Endothelial cell of umbilical vein (primary cell): Measurements from ENCODE around the gene PPP2R2D. TPM values are rescaled to one million over a fixed set of nuclear protein-coding genes. Genes with fewer than 3 reads are reported as not detected.

Source experiments
- BruUV-seq: library from RNA; stranded (reverse); fragments of 400-500 nt; replicated peaks from 2 replicates; lab custom pipeline; 2021; lab: Mats Ljungman, UMichigan
- CTCF ChIA-PET: fragments of 300-600, 350-600 bp; sonication (Branson Sonifier 250); formaldehyde crosslinking; loops from one replicate; lab custom pipeline; 2021; ENCODE audit warnings: antibody characterized with exemption, inconsistent platforms; lab: Charles Lee
- POLR2A ChIA-PET: fragments of 300-600, 350-600 bp; sonication (Branson Sonifier 250); formaldehyde crosslinking; loops from one replicate; lab custom pipeline; 2021; ENCODE audit warnings: antibody characterized with exemption, inconsistent platforms; lab: Charles Lee
- DNase-seq: peaks from one replicate; pipeline ENCODE4 v3.0.0-alpha.2; 2011; ENCODE audit warnings: low read depth, low spot score
- FAIRE-seq: peaks from 2 replicates; lab custom pipeline; 2011; peaks lifted over from hg19 to GRCh38; lab: Jason Lieb, UNC
- H2AFZ ChIP-seq: 2 replicates; pipeline ENCODE4 v1.6.0; 2012; ENCODE audit warnings: low read depth, low read length, control low read depth, inconsistent platforms
- H3K27ac ChIP-seq: 2 replicates; pipeline ENCODE4 v1.5.1; 2011; ENCODE audit warnings: low read depth, mild to moderate bottlenecking, control low read depth, low read length, moderate library complexity; ENCODE audit not compliant: insufficient read depth
- H3K27me3 ChIP-seq, 2 experiments: 2 replicates each; pipeline versions ENCODE4 v1.6.0 to v1.6.1; 2011; ENCODE audit warnings: low read length in 2 of 2, mixed read lengths in 1 of 2; ENCODE audit not compliant: control insufficient read depth in 2 of 2, insufficient read depth in 2 of 2
- H3K36me3 ChIP-seq, 2 experiments: 2 replicates in 1 of 2; 3 replicates in 1 of 2; pipeline ENCODE4 v1.5.1; 2011; ENCODE audit warnings: low read length in 2 of 2, mild to moderate bottlenecking in 1 of 2, moderate library complexity in 1 of 2; ENCODE audit not compliant: control insufficient read depth in 2 of 2, insufficient read depth in 2 of 2; ENCODE audit errors: extremely low read depth in 1 of 2
- H3K4me1 ChIP-seq: 3 replicates; pipeline ENCODE4 v1.5.1; 2011; ENCODE audit warnings: mild to moderate bottlenecking, low read length; ENCODE audit not compliant: control insufficient read depth, insufficient read depth; ENCODE audit errors: extremely low read depth
- H3K4me2 ChIP-seq: 2 replicates; pipeline ENCODE4 v1.6.1; 2011; ENCODE audit warnings: low read length, control low read depth, mixed read lengths; ENCODE audit not compliant: insufficient read depth
- H3K4me3 ChIP-seq, 3 experiments: fragments of 200-600 bp in 1 of 3; sonication (generic), shearing (Covaris generic) in 1 of 3; replicated peaks in 1 of 3; 2 replicates each; pipeline ENCODE4 v1.5.1; 2011 to 2016; ENCODE audit warnings: control low read depth in 3 of 3, low read length in 3 of 3, mild to moderate bottlenecking in 2 of 3, inconsistent platforms in 1 of 3, low read depth in 1 of 3, moderate library complexity in 1 of 3; ENCODE audit not compliant: insufficient read depth in 1 of 3
- H3K79me2 ChIP-seq: 2 replicates; pipeline ENCODE4 v1.6.0; 2012; ENCODE audit warnings: low read length, inconsistent platforms; ENCODE audit not compliant: control insufficient read depth, insufficient read depth
- H3K9ac ChIP-seq: replicated peaks from 2 replicates; pipeline ENCODE3; 2011; ENCODE audit warnings: low read length, control low read depth; ENCODE audit not compliant: insufficient read depth; ENCODE audit errors: extremely low read depth
- H3K9me1 ChIP-seq: replicated peaks from 3 replicates; pipeline ENCODE4 v1.6.0; 2011; ENCODE audit warnings: mild to moderate bottlenecking, low read length; ENCODE audit not compliant: control insufficient read depth, insufficient read depth; ENCODE audit errors: extremely low read depth
- H3K9me3 ChIP-seq: replicated peaks from 2 replicates; pipeline ENCODE4 v1.5.1; 2012; ENCODE audit warnings: low read length, inconsistent platforms; ENCODE audit not compliant: control insufficient read depth, insufficient read depth
- H4K20me1 ChIP-seq: replicated peaks from 2 replicates; pipeline ENCODE3; 2011; ENCODE audit warnings: mild to moderate bottlenecking, low read length; ENCODE audit not compliant: control insufficient read depth, insufficient read depth; ENCODE audit errors: extremely low read depth
- EZH2 ChIP-seq: IDR thresholded peaks from 2 replicates; pipeline ENCODE4 v1.6.1; 2012; ENCODE audit warnings: borderline replicate concordance, low read depth, mild to moderate bottlenecking, moderate library complexity, low read length, inconsistent platforms; ENCODE audit not compliant: severe bottlenecking
- FOS ChIP-seq: IDR thresholded peaks from 2 replicates; pipeline ENCODE4 v1.6.1; 2011; ENCODE audit warnings: mild to moderate bottlenecking, low read length, moderate library complexity, borderline replicate concordance; ENCODE audit not compliant: insufficient read depth
- GATA2 ChIP-seq: IDR thresholded peaks from 2 replicates; pipeline ENCODE4 v1.7.0; 2011; ENCODE audit warnings: low read depth, mild to moderate bottlenecking, moderate library complexity, mixed read lengths, low read length; ENCODE audit not compliant: insufficient read length, insufficient read depth
- JUN ChIP-seq: IDR thresholded peaks from 2 replicates; pipeline ENCODE4 v1.6.1; 2011; ENCODE audit warnings: borderline replicate concordance, low read depth; ENCODE audit not compliant: insufficient read length, insufficient read depth
- MAX ChIP-seq: IDR thresholded peaks from 2 replicates; pipeline ENCODE4 v1.6.1; 2011; ENCODE audit not compliant: insufficient read depth, insufficient read length
- MYC ChIP-seq: IDR thresholded peaks from one replicate; pipeline ENCODE4 v1.6.1; 2011; ENCODE audit warnings: mild to moderate bottlenecking, low read depth, low read length
- POLR2A ChIP-seq: IDR thresholded peaks from 2 replicates; pipeline ENCODE4 v1.6.1; 2012; ENCODE audit warnings: low read depth, mild to moderate bottlenecking, control low read depth, low read length
- POLR2AphosphoS5 ChIP-seq: IDR thresholded peaks from 2 replicates; pipeline ENCODE4 v1.6.1; 2012; ENCODE audit warnings: low read depth, mild to moderate bottlenecking, control low read depth, low read length, moderate library complexity; ENCODE audit not compliant: insufficient read depth
- dilution Hi-C: fragments of 300-500 bp; cut with MboI; formaldehyde crosslinking; loops from one replicate; pipeline ENCODE4 v1.15.0; 2019; ENCODE audit warnings: low sequenced_read_pairs; ENCODE audit not compliant: extremely low pct_ligation_motif_present
- intact Hi-C: fragments of 100-400 bp; cut with micrococcal nuclease; formaldehyde crosslinking; loops from one replicate; pipeline ENCODE4 v1.10.0; 2022
- polyA plus RNA-seq, 4 experiments: library from polyadenylated mRNA; depleted of rRNA in 3 of 4; stranded (reverse) in 3 of 4; unstranded in 1 of 4; fragments of >200 nt; gene quantifications; 2 replicates each; pipeline versions ENCODE4 v1.2.1 to v1.2.3, GENCODE V29; 2011 to 2012; ENCODE audit warnings: missing spikeins in 1 of 4
- total RNA-seq: library from RNA; stranded (reverse); gene quantifications from 2 replicates; pipeline ENCODE4 v1.2.3, GENCODE V29; 2021
- TF ChIP-seq, protein P1 (sequence below), 2 donors: IDR thresholded peaks; 1 replicate in 1 of 2; 2 replicates in 1 of 2; pipeline ENCODE4 v1.5.1; 2011; ENCODE audit warnings: low read length in 2 of 2, mild to moderate bottlenecking in 2 of 2, moderate library complexity in 2 of 2, control low read depth in 1 of 2, inconsistent platforms in 1 of 2, low read depth in 1 of 2; ENCODE audit not compliant: insufficient read depth in 1 of 2; ENCODE audit errors: extremely low read depth in 1 of 2

PPP2R2D gene
- total and polyA plus RNA-seq, 2 donors (not counting 3 experiments of a cell fraction or from before 2014, with no cell fraction given) = 29.9 to 36.3 TPM

GRCh38 chr10:131854579-131855335, 46.1 kb upstream of the PPP2R2D start:
- Histone ChIP-seq H3K9ac (no peak overlapping the region), H3K4me3 (no peak overlapping the region), H3K27me3 (no peaks in the 10 kb centered on the region), H3K36me3 (no peaks in the 10 kb centered on the region), H3K4me2 (no peak overlapping the region), H2AFZ (no peak overlapping the region), H3K79me2 (no peaks in the 10 kb centered on the region), H3K9me3 (peaks cover 3% of the 10 kb centered on the region), H3K27ac (no peak overlapping the region), H4K20me1 (no peaks in the 10 kb centered on the region), H3K4me1 (no peaks in the 10 kb centered on the region), H3K9me1 (no peaks in the 10 kb centered on the region)
- BruUV-seq = no TSS peak
- DNase-seq (no peak), FAIRE-seq (no peak)
- ChIA-PET POLR2A (no interaction called here), CTCF (no interaction called here)
- intact Hi-C loops (no loop called here), dilution Hi-C loops (no loop called here)
- TF ChIP-seq POLR2A = no peak
- no peak for TF ChIP-seq POLR2AphosphoS5
- no peak for TF ChIP-seq MYC
- TF ChIP-seq FOS = no peak
- no peak for TF ChIP-seq GATA2
- TF ChIP-seq, protein P1, sequence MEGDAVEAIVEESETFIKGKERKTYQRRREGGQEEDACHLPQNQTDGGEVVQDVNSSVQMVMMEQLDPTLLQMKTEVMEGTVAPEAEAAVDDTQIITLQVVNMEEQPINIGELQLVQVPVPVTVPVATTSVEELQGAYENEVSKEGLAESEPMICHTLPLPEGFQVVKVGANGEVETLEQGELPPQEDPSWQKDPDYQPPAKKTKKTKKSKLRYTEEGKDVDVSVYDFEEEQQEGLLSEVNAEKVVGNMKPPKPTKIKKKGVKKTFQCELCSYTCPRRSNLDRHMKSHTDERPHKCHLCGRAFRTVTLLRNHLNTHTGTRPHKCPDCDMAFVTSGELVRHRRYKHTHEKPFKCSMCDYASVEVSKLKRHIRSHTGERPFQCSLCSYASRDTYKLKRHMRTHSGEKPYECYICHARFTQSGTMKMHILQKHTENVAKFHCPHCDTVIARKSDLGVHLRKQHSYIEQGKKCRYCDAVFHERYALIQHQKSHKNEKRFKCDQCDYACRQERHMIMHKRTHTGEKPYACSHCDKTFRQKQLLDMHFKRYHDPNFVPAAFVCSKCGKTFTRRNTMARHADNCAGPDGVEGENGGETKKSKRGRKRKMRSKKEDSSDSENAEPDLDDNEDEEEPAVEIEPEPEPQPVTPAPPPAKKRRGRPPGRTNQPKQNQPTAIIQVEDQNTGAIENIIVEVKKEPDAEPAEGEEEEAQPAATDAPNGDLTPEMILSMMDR (IDR thresholded peaks at IDR 0.05; ENCODE audit: extremely low read depth in 1 of 2, insufficient read depth in 1 of 2, low read depth in 1 of 2, low read length in 2 of 2) = no peak
- TF ChIP-seq JUN = no peak
- TF ChIP-seq EZH2 = no peak
- TF ChIP-seq MAX = no peak
